AG04450 (cell line): ENCODE measurements around the gene ACBD6. TPM values are rescaled to one million over a fixed set of nuclear protein-coding genes. Genes with fewer than 3 reads are reported as not detected.

Experiments used
- CTCF ChIA-PET: fragments of 300-600, 350-600 bp; formaldehyde crosslinking; extraction: SDS; loops from one replicate; lab custom pipeline; 2022; ENCODE audit warnings: antibody characterized with exemption, inconsistent platforms; lab: Charles Lee
- POLR2A ChIA-PET: fragments of 350-600 bp; formaldehyde crosslinking; extraction: SDS; loops from one replicate; lab custom pipeline; 2021; ENCODE audit warnings: antibody characterized with exemption, inconsistent platforms; lab: Yijun Ruan, JAX
- DNase-seq: peaks from one replicate; pipeline ENCODE4 v3.0.0-alpha.2; 2011; ENCODE audit warnings: low read depth, low spot score
- H3K27ac ChIP-seq: one replicate; pipeline ENCODE4 v1.5.1; 2012; ENCODE audit warnings: low read depth, low read length, control low read depth
- H3K27me3 ChIP-seq: one replicate; pipeline ENCODE4 v1.6.0; 2012; ENCODE audit warnings: low read length; ENCODE audit not compliant: control insufficient read depth, insufficient read depth
- H3K4me3 ChIP-seq: 2 replicates; pipeline ENCODE4 v1.5.1; 2011; ENCODE audit warnings: mild to moderate bottlenecking, low read depth, low read length, control low read depth
- H3K9me3 ChIP-seq: 2 replicates; pipeline ENCODE4 v1.5.1; 2012; ENCODE audit warnings: low read length; ENCODE audit not compliant: control insufficient read depth, insufficient read depth
- CTCF ChIP-seq: IDR thresholded peaks from 2 replicates; pipeline ENCODE4 v1.5.1; 2011; ENCODE audit warnings: low read depth, low read length, control low read depth, inconsistent platforms
- polyA plus RNA-seq: library from polyadenylated mRNA; depleted of rRNA; stranded (reverse); fragments of >200 nt; gene quantifications from 2 replicates; pipeline ENCODE4 v1.2.3, GENCODE V29; 2011

The ACBD6 gene
- polyA plus RNA-seq, 1 experiment: 87.6 TPM

DNA sequence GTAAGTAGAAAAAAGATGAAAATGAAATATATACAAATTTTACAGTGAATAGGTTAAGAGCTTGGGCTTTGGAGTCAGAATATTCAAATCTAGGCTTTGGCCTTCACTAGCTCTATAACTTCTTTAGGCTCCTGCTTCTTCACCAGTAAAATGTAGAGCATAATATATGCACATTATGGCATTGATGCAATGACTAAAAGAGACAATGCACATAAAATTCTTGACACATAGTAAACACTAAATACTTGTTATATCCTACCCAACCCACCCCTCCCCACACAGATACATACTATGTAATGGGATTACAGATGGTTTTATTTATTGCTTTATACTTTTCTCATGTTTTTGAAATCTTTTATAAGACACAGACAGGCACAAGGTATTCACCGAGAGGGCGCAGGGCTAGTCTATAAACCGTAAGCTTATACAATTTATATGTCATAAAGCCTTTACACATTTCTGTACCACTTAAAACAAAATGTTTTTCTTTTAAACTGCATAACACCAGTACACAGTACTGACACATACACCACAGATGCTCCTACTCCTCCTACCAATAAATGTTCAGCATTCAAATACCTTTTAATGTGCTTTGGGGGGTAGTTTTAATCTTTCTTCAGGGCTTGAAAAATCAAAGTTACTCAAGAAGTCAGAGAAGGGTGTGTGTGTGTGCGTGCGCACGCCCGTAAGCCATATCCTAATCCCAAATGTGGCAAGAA, 109.8 kb downstream of the ACBD6 start:
- TF ChIP-seq CTCF: no peak
- CTCF ChIA-PET: interaction anchor here (0.6 to 1.2 kb wide), 2 partner anchors 21 to 23 kb away, joined by 3 read pairs; no protein-coding TSS in a partner anchor
- H3K9me3 ChIP-seq: no peaks in the 10 kb centered on the region
- H3K4me3 ChIP-seq: no peak overlapping the region
- H3K27me3 ChIP-seq: no peaks in the 10 kb centered on the region
- POLR2A ChIA-PET: no interaction called here
- H3K27ac ChIP-seq: no peak overlapping the region
- no peak for DNase-seq

- DNase-seq: no peak
- no peak for TF ChIP-seq CTCF
- H3K9me3 ChIP-seq: no peaks in the 10 kb centered on the region
- H3K4me3 ChIP-seq: no peak overlapping the region
- POLR2A ChIA-PET: no interaction called here
- H3K27ac ChIP-seq: no peak overlapping the region
- CTCF ChIA-PET: interaction anchor here (1.2 kb wide), 1 partner anchor 24 kb away, joined by 3 read pairs; no protein-coding TSS in a partner anchor
- no peaks in the 10 kb centered on the region for H3K27me3 ChIP-seq
These were observed 110.4 kb downstream of the ACBD6 start for GRCh38 chr1:180392020-180392419.

GRCh38 chr1:180387413-180387812, 115.0 kb downstream of the ACBD6 start:
- H3K27me3 ChIP-seq: no peaks in the 10 kb centered on the region
- TF ChIP-seq CTCF: no peak
- H3K27ac ChIP-seq: no peak overlapping the region
- peaks cover 6% of the 10 kb centered on the region for H3K9me3 ChIP-seq
- ChIA-PET POLR2A (no interaction called here), CTCF (interaction anchor here (1.6 kb wide), 1 partner anchor 95 kb away, joined by 3 read pairs; no protein-coding TSS in a partner anchor)
- DNase-seq: no peak
- no peak overlapping the region for H3K4me3 ChIP-seq

DNA sequence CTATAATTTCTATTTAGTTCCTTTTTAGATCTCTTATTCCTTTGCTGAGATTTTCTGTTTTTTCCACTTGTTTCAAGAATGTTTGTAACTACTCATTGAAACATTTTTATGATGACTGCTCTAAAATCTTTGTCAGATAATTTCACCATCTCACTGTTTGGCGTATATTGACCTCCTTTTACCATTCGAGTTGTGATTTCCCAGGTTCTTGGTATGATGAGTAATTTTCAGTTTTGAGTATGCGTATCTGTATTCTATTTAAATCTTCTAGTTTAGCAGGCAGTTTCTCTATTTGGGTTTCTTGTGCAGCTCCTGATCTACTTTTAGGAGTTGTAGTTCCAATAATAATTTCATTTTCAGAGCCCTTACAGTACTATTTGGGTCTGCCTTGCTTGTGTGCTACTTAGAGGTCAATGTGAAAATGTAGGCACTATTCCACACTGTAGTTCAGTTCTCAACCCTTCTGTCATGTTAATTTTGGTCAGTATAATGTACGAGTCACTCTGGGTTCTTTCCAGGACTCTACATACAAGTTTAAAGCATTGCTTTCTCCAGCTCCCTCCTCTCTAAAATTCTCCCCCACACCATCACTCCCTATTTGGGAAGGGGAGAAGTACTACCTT, 115.5 kb downstream of the ACBD6 start:
- H3K27ac ChIP-seq: no peak overlapping the region
- no peak overlapping the region for H3K4me3 ChIP-seq
- no peak for DNase-seq
- H3K9me3 ChIP-seq: peaks cover 6% of the 10 kb centered on the region
- ChIA-PET POLR2A (no interaction called here), CTCF (no interaction called here)
- no peaks in the 10 kb centered on the region for H3K27me3 ChIP-seq
- TF ChIP-seq CTCF: no peak

DNA sequence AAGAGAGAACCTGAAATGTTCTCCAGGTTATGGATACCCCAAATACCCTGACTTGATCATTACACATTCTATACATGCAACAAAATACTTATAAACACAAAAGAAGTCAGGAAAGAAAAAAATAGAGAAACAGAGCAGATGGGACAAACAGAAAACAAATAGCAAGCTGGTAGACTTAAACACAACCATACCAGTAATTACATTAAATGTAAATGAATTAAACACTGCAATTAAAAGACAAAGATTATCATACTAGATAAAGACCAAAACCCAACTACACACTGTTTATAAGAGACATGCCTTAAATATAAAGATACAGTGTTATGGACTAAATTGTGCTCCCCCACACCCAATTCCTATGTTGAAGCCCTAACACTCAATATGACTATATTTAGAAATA, 117.2 kb downstream of the ACBD6 start:
- ChIA-PET CTCF (no interaction called here), POLR2A (no interaction called here)
- Histone ChIP-seq H3K9me3 (peaks cover 6% of the 10 kb centered on the region), H3K27me3 (no peaks in the 10 kb centered on the region), H3K4me3 (no peak overlapping the region), H3K27ac (no peak overlapping the region)
- no peak for DNase-seq
- TF ChIP-seq CTCF: no peak
